Skeletal muscle cell (primary cell): ENCODE results near the gene LIPK.
A peak's percentile ranks its signal among the peaks of the same experiment; 100 is the strongest.
"Not testable (repeated sequence)": the region's sequence is repeated elsewhere in the genome, so short reads cannot be mapped to it uniquely, and the experiment has no call there.

Experiments used
- DNase-seq: peaks from one replicate; pipeline ENCODE4 v3.0.0-alpha.2; 2010; ENCODE audit warnings: low read depth
- H3K4me3 ChIP-seq: 2 replicates; pipeline ENCODE4 v1.5.1; 2011; ENCODE audit warnings: low read depth, mild to moderate bottlenecking, control low read depth, low read length, moderate library complexity

The LIPK gene

DNA sequence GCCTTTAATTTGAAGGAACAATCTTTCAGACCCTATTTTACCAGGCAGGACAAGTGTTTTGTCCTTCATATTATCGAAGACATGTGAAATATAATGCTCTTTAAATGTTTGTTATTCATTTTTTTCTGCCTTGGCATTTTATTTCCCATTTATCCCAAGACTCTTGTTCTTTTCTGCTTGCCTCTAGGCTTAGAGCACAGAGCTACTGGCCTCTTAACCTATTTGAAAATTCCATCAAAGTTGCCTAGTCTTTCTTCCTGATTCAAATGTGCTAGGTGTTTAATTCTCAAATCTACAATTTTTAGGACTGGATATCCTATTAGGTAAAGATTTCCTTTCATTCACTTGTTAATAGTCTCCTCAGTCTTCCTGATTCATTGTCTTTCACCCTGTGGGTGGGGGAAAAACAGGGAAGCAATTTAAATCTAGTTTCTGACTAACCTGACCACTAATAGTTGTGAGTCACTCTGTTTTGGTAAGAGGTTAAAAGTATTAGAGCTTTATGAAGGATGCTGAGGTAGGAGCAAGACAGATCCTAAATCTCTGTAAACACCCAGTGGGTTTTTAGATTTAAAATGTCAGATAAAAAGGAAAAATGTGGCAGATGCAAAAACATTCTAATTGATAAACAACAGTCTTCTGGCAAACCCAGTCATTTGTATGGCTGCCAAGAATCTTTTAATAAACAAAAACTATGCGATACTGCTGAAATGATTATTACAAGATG is 1.5 kb downstream of the LIPK start:
- DNase-seq = peak; percentile 43

GRCh38 chr10:88709361-88709760 is 3.3 kb downstream of the LIPK start:
- not testable (repeated sequence) for DNase-seq, H3K4me3 ChIP-seq

More for the DNA sequence above, 1.5 kb downstream of the LIPK start:
- no peak overlapping the region for H3K4me3 ChIP-seq

DNA sequence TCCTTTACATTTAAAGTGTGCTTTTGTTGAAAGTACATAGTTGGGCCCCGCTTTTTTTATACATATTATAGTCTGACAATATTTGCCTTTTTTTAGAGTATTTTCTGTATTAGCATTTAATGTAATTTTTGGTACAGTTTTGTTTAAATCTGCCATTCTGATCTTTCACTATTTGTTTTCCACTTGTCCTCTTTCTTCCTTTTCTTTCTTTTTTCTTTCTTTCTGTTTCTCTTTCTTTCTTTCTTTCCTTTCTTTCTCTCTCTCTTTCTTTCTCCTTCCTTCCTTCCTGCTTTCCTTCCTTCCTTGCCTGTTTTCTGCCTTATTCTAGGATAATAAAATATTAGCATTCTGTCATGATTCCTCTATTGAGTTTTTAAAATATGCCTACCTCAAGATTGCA is 9.5 kb downstream of the LIPK start:
- DNase-seq = no peak
- H3K4me3 ChIP-seq = no peak overlapping the region

DNA sequence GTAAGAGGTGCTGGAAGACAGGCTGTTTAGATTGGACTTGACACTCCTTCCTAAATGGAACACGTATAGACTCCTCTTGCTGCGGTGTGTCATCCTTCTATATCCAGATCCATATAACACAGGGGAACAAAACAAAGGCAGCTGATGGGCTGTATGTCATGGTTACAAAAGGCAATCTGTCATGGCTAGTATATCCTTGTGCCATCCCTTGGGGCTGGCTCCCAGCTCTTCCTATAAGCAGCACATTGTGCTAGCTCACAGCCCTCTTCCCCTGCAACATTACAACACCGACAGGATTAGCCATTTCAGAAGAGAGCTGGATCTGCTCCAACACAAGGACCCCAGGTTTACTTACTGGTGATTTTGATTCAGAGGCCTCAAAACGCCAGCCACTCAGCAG is 15.3 kb downstream of the LIPK start:
- no peak overlapping the region for H3K4me3 ChIP-seq
- DNase-seq = no peak

DNA sequence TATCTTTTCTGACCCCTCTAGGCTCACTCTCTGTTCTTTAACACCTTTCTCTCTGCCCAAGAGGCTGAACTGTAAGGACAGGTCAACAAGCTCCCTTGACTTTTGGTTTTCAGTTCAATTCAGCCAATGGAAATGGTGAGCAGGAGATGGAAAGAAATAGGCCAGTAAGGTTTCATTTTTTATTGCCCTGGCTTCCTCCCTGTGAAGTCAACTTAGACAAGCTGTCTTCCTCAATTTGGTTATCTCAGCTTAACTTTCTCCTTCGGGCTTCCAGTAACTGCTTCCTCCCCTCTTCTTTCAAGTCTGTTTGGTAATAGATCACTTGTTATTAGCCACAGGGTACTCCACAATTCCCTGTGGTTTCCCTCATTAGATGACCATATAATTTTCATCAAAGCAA is 19.7 kb downstream of the LIPK start:
- H3K4me3 ChIP-seq = no peak overlapping the region
- no peak for DNase-seq

- DNase-seq = no peak
- no peak overlapping the region for H3K4me3 ChIP-seq
Measured at GRCh38 chr10:88728107-88728763, 22.2 kb downstream of the LIPK start.

GRCh38 chr10:88730864-88731263 is 24.8 kb downstream of the LIPK start:
- DNase-seq = no peak

DNA sequence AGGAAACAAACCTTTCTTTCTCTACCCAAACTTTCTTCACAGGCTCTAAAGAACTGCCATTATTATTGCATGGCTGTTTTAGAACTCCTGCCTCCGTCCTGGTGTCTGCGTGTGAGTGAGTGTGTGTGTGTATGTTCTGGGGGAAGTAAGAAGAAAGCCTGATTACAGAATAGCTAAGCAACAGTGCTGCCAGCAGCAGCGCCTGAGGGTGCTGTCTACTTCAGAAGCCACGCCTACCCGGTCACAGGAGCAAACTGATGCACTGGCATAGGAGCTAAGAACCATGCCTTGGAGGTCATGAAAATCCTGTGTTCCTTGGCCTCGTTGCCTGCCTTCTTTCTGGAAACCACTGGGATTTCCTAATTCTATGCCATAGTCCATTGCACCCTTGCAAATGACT is 25.2 kb downstream of the LIPK start:
- no peak overlapping the region for H3K4me3 ChIP-seq
- no peak for DNase-seq

More at GRCh38 chr10:88730864-88731263, 24.8 kb downstream of the LIPK start:
- H3K4me3 ChIP-seq = no peak overlapping the region

- no peak overlapping the region for H3K4me3 ChIP-seq
Measured at GRCh38 chr10:88733215-88733614, 27.2 kb downstream of the LIPK start.

DNA sequence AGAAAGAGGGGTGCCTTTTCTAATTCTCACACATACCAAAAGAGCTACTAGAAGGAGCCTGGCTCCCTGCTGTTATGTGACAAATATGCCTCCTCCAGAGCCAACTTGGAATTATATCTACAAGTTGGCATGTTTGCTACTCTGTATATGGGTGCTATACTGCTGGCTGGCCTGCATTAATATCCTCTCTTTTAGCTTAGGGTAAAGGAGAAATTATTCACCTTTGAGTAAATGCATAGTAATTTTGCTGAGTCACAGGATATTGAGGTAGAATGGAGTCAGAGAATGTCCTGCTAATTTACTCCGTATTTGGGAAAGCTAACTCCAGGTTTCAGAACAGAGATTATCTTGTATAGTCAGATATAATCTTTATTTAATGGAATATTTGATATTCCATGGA is 29.6 kb downstream of the LIPK start:
- no peak for DNase-seq
- no peak overlapping the region for H3K4me3 ChIP-seq

More at GRCh38 chr10:88733215-88733614, 27.2 kb downstream of the LIPK start:
- DNase-seq = no peak

DNA sequence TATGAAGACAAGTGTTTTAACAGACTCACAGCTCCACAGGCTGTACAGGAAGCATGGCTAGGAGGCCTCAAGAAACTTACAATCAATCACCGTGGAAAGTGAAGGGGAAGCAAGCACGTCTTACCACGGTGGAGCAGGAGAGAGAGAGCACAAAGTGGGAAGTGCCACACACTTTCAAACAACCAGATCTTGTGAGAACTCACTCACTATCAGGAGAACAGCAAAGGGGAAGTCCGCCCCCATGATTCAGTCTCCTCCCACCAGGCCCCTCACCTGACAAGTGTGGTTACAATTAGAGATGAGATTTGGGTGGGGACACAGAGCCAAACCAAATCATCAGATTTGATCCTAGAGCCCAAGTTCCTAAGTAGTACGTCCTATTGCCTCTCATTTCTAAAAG is 35.9 kb downstream of the LIPK start:
- DNase-seq, H3K4me3 ChIP-seq: not testable (repeated sequence)

- no peak for DNase-seq
- H3K4me3 ChIP-seq = no peak overlapping the region
Measured at GRCh38 chr10:88742448-88742847, 36.4 kb downstream of the LIPK start.

GRCh38 chr10:88744002-88744401 is 38.0 kb downstream of the LIPK start:
- no peak overlapping the region for H3K4me3 ChIP-seq
- DNase-seq = no peak

GRCh38 chr10:88745633-88746032 is 39.6 kb downstream of the LIPK start:
- no peak overlapping the region for H3K4me3 ChIP-seq
- DNase-seq = no peak

- H3K4me3 ChIP-seq = no peak overlapping the region
- DNase-seq = peak; percentile 37
Measured at GRCh38 chr10:88754287-88754686, 48.2 kb downstream of the LIPK start.

DNA sequence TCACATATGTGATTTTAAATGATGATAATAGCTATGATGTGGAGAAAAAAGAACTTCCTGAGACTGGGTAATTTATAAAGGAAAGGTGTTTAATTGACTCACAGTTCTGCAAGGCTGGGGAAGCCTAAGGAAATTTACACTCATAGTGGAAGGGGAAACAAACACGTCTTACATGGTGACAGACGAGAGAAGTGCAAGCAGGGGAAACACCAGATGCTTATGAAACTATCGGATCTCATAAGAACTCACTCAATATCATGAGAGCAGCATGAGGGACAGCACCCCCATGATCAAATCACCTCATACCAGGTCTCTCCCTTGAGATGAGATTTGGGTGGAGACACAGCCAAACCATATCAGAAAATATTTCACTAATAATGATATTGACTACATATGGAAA is 49.7 kb downstream of the LIPK start:
- DNase-seq = no peak
- H3K4me3 ChIP-seq = no peak overlapping the region

DNA sequence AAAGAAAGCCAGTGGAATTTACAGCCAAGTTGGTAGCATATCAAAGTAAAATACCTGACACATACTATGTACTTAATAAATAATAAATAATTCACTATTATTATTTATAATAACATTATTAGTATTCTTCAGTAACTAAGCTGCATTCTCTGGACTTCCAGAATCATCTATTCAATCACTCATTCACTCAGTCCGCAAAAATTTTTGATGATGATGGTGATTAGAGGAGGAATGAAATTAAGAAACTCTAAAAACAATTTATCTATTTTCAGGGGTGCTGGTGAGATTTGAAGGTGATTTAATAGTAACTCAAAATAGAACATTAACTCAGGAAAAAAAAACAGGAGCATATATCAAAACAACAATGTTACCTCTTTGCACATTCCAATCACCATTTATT is 50.6 kb downstream of the LIPK start:
- no peak for DNase-seq
- no peak overlapping the region for H3K4me3 ChIP-seq

DNA sequence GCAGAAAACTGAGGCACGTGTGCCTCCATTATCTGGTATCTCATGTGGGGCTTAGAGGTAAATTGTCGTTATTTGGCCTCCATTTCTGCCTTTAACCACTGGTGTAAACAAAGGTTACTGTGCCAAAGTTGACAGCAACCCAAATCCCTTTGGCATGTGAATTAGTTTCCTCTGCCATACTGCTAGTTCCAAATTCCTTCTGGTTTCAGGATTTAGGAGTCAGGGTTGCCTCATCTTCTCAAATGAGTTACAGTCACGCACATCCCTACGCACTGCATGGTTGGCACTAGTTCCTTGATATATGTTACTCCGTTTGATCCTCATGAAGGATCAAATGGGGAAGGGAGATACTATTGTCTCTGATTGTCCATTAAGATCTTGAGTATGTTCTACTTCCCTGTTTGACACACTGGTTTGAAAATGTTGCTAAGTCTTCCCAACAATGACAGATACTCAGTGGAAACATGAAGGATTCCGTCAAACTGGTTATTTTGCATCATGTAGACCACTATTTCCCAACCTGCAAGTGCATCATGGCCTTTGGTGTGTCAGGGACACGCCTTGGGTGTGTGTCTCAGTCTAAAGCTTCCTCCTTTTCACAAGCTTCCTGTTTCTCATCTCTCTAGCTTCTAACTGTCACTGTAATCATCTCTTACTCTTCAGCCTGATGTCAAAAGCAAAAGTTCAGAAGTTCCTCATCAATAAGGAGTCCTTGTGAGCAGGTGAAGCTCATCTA is 53.5 kb downstream of the LIPK start, which contains the start of gene LIPN:
Gene LIPN (plus strand): TSS at position 655 of the 736 bp plus-strand sequence. CDS start 1,386 bp downstream, outside the sequence.
- no peak for DNase-seq
- no peak within 1 kb of the TSS for H3K4me3 ChIP-seq

GRCh38 chr10:88762906-88763305 is 56.9 kb downstream of the LIPK start:
- no peak overlapping the region for H3K4me3 ChIP-seq
- DNase-seq = no peak

- DNase-seq = no peak
- no peak overlapping the region for H3K4me3 ChIP-seq
Measured at GRCh38 chr10:88763441-88763840, 57.4 kb downstream of the LIPK start.
